OCI-LY7 (cell line): ENCODE data around the gene MEP1A. TPM values are rescaled to one million over a fixed set of nuclear protein-coding genes. Genes with fewer than 3 reads are reported as not detected.

Experiments used
- BruUV-seq: library from RNA; stranded (reverse); fragments of 400-500 nt; replicated peaks from 2 replicates; lab custom pipeline; 2021; lab: Mats Ljungman, UMichigan
- CTCF ChIA-PET: fragments of 300-600 bp; sonication (Branson Sonifier 250); formaldehyde crosslinking; loops from one replicate; lab custom pipeline; 2022; ENCODE audit warnings: antibody characterized with exemption; ENCODE audit not compliant: unreplicated experiment; lab: Charles Lee
- POLR2A ChIA-PET: fragments of 300-600 bp; sonication (Branson Sonifier 250); formaldehyde crosslinking; loops from one replicate; lab custom pipeline; 2022; ENCODE audit warnings: antibody characterized with exemption; lab: Charles Lee
- DNase-seq: peaks from one replicate; pipeline ENCODE4 v3.0.0-alpha.2; 2015; ENCODE audit warnings: low spot score
- H2AFZ ChIP-seq: fragments of 200-600 bp; sonication (generic), shearing (Covaris generic); 2 replicates; pipeline ENCODE4 v1.6.1; 2014; ENCODE audit warnings: mild to moderate bottlenecking, antibody characterized with exemption, low read length, moderate library complexity
- H3K27ac ChIP-seq: fragments of 200-600 bp; sonication (generic); 2 replicates; pipeline ENCODE4 v1.5.1; 2014; ENCODE audit warnings: mixed run types, low read depth, mild to moderate bottlenecking, moderate library complexity, low read length, inconsistent platforms; ENCODE audit not compliant: poor library complexity, severe bottlenecking
- H3K36me3 ChIP-seq: fragments of 200-600 bp; sonication (generic); 2 replicates; pipeline ENCODE4 v1.6.1; 2014; ENCODE audit warnings: mild to moderate bottlenecking, antibody characterized with exemption, low read length, moderate library complexity, mixed read lengths; ENCODE audit not compliant: insufficient read depth
- H3K4me1 ChIP-seq: fragments of 200-600 bp; sonication (generic); 2 replicates; pipeline ENCODE4 v1.5.1; 2014; ENCODE audit warnings: mild to moderate bottlenecking, low read length; ENCODE audit not compliant: insufficient read depth, poor library complexity, severe bottlenecking
- H3K4me2 ChIP-seq: fragments of 200-600 bp; sonication (generic); 2 replicates; pipeline ENCODE4 v1.6.1; 2014; ENCODE audit warnings: mild to moderate bottlenecking, low read length
- H3K4me3 ChIP-seq: fragments of 200-600 bp; sonication (generic); 2 replicates; pipeline ENCODE4 v1.5.1; 2014; ENCODE audit warnings: mild to moderate bottlenecking, low read depth, low read length; ENCODE audit not compliant: poor library complexity, severe bottlenecking
- H3K79me2 ChIP-seq: fragments of 200-600 bp; sonication (generic); 2 replicates; pipeline ENCODE4 v1.6.1; 2016; ENCODE audit warnings: low read depth, mild to moderate bottlenecking, low read length, moderate library complexity, mixed read lengths; ENCODE audit not compliant: insufficient read depth
- H3K9me2 ChIP-seq: fragments of 200-600 bp; sonication (generic); 2 replicates; pipeline ENCODE4 v1.6.1; 2016; ENCODE audit warnings: mild to moderate bottlenecking, low read length, mixed read lengths; ENCODE audit not compliant: insufficient read depth
- H3K9me3 ChIP-seq: fragments of 200-600 bp; sonication (generic); 2 replicates; pipeline ENCODE4 v1.6.1; 2014; ENCODE audit warnings: mild to moderate bottlenecking, mixed run types, low read length, mixed read lengths
- H4K20me1 ChIP-seq: fragments of 200-600 bp; sonication (generic); 2 replicates; pipeline ENCODE4 v1.6.1; 2014; ENCODE audit warnings: mild to moderate bottlenecking, antibody characterized with exemption, low read length, moderate library complexity, mixed read lengths; ENCODE audit not compliant: insufficient read depth
- CTCF ChIP-seq: fragments of 200-600 bp; sonication (generic); conservative IDR thresholded peaks from 2 replicates; pipeline ENCODE4 v1.5.1; 2014; ENCODE audit warnings: mild to moderate bottlenecking, antibody characterized with exemption, low read length, moderate library complexity, mixed read lengths
- EZH2phosphoT487 ChIP-seq: fragments of 200-600 bp; sonication (generic); IDR thresholded peaks from 2 replicates; pipeline ENCODE4 v1.6.1; 2018; ENCODE audit warnings: low read depth, borderline replicate concordance, mild to moderate bottlenecking, mixed run types, antibody characterized with exemption, low read length, moderate library complexity, mixed read lengths
- intact Hi-C: fragments of 100-400 bp; cut with micrococcal nuclease; formaldehyde crosslinking; loops from one replicate; pipeline ENCODE4 v1.10.0; 2022; ENCODE audit not compliant: unreplicated experiment
- total RNA-seq, 2 experiments: library from RNA; depleted of rRNA in 1 of 2; stranded (reverse); fragments of >200 nt in 1 of 2; shearing (Covaris generic) in 1 of 2; gene quantifications; 2 replicates each; pipeline ENCODE4 v1.2.3, GENCODE V29; 2014 to 2022

Gene MEP1A
- total RNA-seq, 2 experiments from 2014 or later: not detected

DNA sequence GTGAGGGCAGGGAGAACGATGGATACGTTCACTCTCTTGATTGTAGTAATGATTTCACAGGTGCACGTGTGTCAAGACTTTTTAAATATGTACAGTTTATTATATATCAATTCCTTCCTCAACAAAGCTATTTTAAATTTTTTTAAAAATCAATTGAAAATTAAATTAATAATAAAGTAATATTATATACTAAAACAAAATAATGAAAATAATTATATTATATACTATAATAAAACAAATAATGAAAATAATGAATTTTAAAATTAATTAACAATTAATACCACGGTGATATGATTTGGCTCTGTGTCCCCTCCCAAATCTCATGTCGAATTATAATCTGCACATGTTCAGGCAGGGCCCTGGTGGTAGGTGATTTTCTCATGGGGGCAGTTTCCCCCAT, 85.8 kb downstream of the MEP1A start:
- H2AFZ ChIP-seq: no peak overlapping the region
- ChIA-PET CTCF (no interaction called here), POLR2A (interaction anchor here (1.6 kb wide), 1 partner anchor 110 kb away, joined by 4 read pairs; no protein-coding TSS in a partner anchor)
- no peak overlapping the region for H3K4me2 ChIP-seq
- TF ChIP-seq EZH2phosphoT487: no peak
- TF ChIP-seq CTCF: no peak
- intact Hi-C loops: no loop called here
- no peaks in the 10 kb centered on the region for H3K36me3 ChIP-seq
- H3K4me1 ChIP-seq: no peaks in the 10 kb centered on the region
- no peaks in the 10 kb centered on the region for H3K79me2 ChIP-seq
- H3K9me3 ChIP-seq: no peaks in the 10 kb centered on the region
- no TSS peak for BruUV-seq
- H4K20me1 ChIP-seq: no peaks in the 10 kb centered on the region
- no peak overlapping the region for H3K4me3 ChIP-seq
- H3K27ac ChIP-seq: no peak overlapping the region
- DNase-seq: no peak
- H3K9me2 ChIP-seq: no peaks in the 10 kb centered on the region

- H3K4me3 ChIP-seq: no peak overlapping the region
- no peak overlapping the region for H2AFZ ChIP-seq
- no TSS peak for BruUV-seq
- no peaks in the 10 kb centered on the region for H3K36me3 ChIP-seq
- no peaks in the 10 kb centered on the region for H3K9me2 ChIP-seq
- no peaks in the 10 kb centered on the region for H3K79me2 ChIP-seq
- TF ChIP-seq CTCF (no peak), EZH2phosphoT487 (no peak)
- intact Hi-C loops: no loop called here
- CTCF ChIA-PET: no interaction called here
- no peak overlapping the region for H3K4me2 ChIP-seq
- no peaks in the 10 kb centered on the region for H3K4me1 ChIP-seq
- no peaks in the 10 kb centered on the region for H3K9me3 ChIP-seq
- POLR2A ChIA-PET: interaction anchor here (0.6 kb wide), 1 partner anchor 429 kb away, joined by 3 read pairs; no protein-coding TSS in a partner anchor
- DNase-seq: no peak
- no peaks in the 10 kb centered on the region for H4K20me1 ChIP-seq
- no peak overlapping the region for H3K27ac ChIP-seq
These were observed 89.5 kb downstream of the MEP1A start for GRCh38 chr6:46882645-46883044.

GRCh38 chr6:46888031-46888430, 94.8 kb downstream of the MEP1A start:
- Histone ChIP-seq H3K36me3 (no peaks in the 10 kb centered on the region), H3K9me2 (no peaks in the 10 kb centered on the region), H2AFZ (no peak overlapping the region), H3K4me2 (no peak overlapping the region), H3K4me3 (no peak overlapping the region), H4K20me1 (no peaks in the 10 kb centered on the region), H3K4me1 (no peaks in the 10 kb centered on the region), H3K79me2 (no peaks in the 10 kb centered on the region), H3K27ac (no peak overlapping the region), H3K9me3 (no peaks in the 10 kb centered on the region)
- intact Hi-C loops: no loop called here
- ChIA-PET POLR2A (no interaction called here), CTCF (no interaction called here)
- no TSS peak for BruUV-seq
- no peak for TF ChIP-seq EZH2phosphoT487
- DNase-seq: no peak
